NCI-H2107 treated with DMSO at 0.1 percent for 48 hours (cell line): Measurements from ENCODE around the gene CCNB1.
"Not testable (repeated sequence)": the region's sequence is repeated elsewhere in the genome, so short reads cannot be mapped to it uniquely, and the experiment has no call there.

Experiments used
- DNase-seq: peaks from one replicate; lab custom pipeline; 2025; ENCODE audit not compliant: unreplicated experiment; lab: John Stamatoyannopoulos, UW

Gene CCNB1

DNA sequence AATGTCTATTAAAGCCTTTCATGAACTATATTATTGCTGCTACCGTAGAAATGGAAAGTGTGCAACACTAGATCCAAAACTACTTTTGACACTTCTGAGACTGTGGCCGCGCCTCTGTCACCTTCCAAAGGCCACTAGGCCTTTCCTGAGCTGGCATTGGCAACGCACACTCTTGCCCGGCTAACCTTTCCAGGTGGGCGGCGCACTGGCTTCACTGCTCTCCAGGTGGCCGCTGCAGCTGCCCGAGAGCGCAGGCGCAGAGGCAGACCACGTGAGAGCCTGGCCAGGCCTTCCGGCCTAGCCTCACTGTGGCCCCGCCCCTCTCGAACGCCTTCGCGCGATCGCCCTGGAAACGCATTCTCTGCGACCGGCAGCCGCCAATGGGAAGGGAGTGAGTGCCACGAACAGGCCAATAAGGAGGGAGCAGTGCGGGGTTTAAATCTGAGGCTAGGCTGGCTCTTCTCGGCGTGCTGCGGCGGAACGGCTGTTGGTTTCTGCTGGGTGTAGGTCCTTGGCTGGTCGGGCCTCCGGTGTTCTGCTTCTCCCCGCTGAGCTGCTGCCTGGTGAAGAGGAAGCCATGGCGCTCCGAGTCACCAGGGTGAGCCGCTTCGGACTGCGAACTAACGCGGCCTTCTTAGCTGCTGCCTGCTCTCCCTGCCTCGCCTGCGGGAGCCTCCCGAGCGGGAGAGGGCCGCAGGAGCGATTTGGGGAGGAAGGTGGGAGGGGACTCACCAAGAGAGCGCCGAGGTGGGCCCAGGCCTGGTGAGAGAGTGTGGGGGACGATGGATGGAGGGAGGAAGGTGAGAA is at the start of gene CCNB1:
TSS of gene CCNB1 (plus strand) at position 465 of the 807 bp plus-strand sequence. CDS start at position 578, 113 bp downstream.
- peak; percentile 90 for DNase-seq

DNA sequence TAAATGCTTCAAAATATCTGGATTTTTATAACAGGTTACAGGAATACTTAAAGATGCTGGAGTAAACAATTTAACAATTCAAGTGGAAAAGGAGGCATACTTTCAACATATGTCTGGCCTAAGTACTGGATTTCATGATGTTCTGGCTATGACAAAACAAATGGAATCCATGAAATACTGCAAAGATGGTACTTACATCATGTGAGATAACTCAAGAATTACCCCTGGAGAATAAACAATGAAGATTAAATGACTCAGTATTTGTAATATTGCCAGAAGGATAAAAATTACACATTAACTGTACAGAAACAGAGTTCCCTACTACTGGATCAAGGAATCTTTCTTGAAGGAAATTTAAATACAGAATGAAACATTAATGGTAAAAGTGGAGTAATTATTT is 37.5 kb upstream of the CCNB1 start:
- no peak for DNase-seq

- DNase-seq: no peak
Measured at GRCh38 chr5:69130241-69130640, 36.7 kb upstream of the CCNB1 start.

DNA sequence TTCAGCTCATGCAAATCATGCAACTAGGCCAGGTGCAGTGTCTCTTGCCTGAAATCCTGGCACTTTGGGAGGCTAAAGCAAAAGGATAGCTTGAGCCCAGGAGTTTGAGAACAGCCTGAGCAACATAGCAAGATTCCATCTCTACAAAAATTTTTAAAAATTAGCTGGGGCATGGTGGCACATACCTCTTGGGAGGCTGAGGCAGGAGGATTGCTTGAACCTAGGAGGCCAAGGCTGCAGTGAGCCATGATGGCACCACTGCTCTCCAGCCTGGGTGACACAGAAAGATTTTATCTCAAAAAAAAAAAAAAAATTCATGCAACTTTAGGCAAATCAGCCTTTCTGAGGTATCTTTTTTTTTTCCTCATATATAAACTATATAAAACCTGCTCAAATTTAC is 35.6 kb upstream of the CCNB1 start:
- no peak for DNase-seq

DNA sequence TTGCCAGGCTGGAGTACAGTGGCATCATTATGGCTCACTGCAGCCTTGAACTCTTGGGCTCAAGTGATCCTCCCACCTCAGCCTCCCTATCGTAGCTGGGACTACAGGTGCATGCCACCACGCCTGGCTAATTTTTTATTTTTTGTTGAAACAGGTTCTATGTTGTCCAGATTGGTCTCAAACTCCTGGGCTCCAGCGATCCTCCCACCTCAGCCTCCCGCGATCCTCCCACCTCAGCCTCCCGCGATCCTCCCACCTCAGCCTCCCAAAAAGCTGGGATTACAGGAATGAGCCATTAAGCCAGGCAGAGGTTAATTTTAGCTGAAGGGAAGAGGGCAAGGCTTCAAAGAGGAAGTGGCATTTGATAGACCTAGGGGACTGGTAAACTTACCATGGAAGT is 32.8 kb upstream of the CCNB1 start:
- no peak for DNase-seq

DNA sequence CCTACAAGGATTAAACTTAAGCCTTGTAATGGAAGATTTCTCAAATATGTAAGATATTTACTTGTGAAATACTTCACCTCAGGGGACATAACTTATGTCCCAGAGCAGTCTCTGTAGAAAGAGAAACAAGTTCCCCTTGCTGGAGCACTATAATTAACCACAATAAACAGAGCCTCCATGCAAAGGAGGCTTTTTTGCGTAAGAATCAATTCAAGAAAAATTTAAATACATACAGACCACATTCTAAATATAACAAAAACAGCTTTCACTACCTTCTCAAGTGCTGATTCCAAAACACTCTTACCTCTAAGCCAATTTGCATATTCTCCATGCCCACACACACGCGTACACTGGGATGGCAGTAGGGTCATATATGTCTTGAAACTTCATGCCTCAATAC is 30.7 kb upstream of the CCNB1 start:
- no peak for DNase-seq

DNA sequence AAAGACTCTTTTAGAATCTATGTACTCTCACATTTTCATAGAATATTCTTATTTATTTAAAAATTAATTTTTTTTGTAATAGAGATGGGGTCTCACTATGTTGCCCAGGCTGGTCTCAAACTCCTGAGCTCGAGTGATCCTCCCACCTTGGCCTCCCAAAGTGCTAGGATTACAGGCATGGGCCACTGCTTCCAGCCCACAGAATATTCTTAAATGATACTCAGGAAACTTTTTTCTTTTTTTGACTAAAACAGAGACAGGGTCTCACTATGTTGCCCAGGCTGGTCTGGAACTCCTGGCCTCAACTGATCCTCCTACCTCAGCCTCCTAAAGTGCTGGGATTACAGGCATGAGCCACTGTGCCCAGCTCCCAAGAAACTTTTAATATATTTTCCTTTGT is 29.7 kb upstream of the CCNB1 start:
- DNase-seq: not testable (repeated sequence)

- DNase-seq: no peak
Measured at GRCh38 chr5:69137807-69138206, 29.1 kb upstream of the CCNB1 start.

DNA sequence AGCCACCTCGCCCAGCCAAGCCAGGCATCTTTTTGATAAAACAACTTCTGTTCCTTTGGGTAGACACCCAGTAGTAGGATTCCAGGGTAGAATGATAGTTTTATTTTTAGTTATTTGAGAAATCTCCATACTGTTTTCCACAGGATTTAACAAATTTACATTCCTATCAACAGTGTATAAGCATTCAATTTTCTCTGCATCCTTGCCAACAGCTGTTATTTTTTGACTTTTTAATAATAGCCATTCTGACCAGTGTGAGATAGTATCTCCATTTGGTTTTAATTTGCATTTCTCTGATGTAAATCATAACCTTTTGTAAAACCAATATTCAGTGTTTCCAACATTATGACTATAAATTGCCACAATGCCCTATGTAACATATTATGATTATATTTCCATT is 28.2 kb upstream of the CCNB1 start:
- DNase-seq: no peak

DNA sequence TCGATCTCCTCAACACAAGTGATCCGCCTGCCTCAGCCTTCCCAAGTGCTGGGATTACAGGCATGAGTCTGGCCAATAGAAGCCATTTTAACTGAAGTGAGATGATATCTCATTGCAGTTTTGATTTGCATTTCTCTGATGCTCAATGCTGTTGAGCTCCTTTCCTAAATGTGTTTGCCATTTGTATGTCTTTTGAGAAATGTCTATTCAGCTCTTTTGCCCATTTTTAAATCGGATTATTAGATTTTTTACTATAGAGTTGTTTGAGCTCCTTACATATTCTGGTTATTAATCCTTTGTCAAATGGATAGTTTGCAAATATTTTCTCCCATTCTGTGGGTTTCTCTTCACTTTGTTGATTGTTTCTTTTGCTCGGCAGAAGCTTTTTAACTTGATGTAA is 26.7 kb upstream of the CCNB1 start:
- DNase-seq: not testable (repeated sequence)

DNA sequence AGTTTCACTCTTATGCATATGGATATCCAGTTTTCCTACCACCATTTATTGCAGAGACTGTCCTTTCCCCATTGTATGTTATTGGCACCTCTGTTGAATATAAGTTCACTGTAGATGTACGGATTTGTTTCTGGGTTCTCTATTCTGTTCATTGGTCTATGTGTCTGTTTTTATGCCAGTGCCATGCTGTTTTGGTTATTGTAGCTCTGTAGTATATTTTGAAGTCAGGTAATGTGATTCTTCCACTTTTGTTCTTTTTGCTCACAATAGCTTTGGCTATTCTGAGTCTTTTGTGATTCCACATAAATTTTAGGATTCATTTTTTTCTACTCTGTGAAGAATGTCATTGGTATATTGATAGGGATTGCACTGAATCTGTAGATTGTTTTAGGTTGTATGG is 26.1 kb upstream of the CCNB1 start:
- no peak for DNase-seq

DNA sequence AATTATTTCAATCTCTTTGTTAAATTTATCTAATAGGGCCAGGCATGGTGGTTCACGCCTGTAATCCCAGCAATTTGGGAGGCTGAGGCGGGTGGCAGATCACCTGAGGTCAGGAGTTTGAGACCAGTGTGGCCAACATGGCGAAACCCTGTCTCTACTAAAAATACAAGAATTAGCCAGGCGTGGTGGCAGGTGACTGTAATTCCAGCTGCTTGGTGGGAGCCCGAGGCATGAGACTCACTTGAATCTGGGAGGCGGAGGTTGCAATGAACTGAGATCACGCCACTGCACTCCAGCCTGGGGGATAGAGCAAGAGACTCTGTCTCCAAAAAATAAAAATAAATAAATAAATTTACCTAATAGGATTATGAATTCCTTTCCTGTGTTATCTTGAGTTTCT is 18.4 kb upstream of the CCNB1 start:
- not testable (repeated sequence) for DNase-seq

DNA sequence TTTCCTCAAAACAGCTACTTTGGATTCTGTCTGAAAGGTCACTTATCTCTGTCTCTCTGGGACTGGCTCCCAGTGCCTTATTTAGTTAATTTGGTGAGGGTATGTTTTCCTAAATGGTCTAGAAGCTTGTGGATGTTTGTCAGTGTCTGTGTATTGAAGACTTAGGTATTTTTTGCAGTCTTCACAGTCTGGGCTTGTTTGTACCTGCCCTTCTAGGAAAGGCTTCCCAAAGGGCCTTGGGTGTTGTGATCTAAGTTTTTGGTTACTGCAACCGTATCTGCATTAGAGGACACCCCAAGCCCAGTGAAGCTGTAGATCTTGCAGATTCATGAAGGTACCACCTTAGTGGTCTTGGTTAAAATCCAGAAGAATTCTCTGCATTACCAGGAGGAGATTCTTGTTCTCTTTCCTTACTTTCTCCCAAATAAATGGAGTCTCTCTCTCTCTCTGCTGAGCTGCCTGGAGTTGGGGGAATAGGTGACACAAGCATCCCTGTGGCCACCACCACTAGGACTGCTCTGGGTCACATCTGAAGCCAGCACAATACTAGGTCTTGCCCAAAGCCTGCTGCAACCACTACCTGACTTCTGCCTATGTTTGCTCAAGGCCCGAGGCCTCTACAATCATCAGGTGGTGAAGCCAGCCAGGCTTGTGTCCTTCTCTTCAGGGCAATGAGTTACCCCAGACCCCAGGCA is 17.8 kb upstream of the CCNB1 start:
- DNase-seq: no peak

- no peak for DNase-seq
Measured at GRCh38 chr5:69149676-69150010, 17.3 kb upstream of the CCNB1 start.

- no peak for DNase-seq
Measured at GRCh38 chr5:69152731-69153130, 14.2 kb upstream of the CCNB1 start.

DNA sequence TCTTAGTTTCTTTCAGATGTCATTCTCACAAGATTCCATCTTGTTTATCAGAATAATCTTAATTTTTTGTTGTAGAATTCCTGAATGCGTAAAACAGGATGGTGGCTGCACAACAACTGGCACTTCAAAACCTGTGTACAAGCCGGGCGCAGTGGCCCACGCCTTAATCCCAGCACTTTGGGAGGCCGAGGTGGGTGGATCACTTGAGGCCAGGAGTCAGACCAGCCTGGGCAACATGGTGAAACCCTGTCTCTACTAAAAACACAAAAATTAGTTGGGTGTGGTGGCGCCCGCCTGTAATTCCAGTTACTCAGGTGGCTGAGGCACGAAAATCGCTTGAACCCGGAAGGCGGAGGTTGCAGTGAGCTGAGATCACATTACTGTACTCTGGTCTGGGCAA is 10.5 kb upstream of the CCNB1 start:
- DNase-seq: no peak

GRCh38 chr5:69158039-69158438 is 8.9 kb upstream of the CCNB1 start:
- DNase-seq: no peak

DNA sequence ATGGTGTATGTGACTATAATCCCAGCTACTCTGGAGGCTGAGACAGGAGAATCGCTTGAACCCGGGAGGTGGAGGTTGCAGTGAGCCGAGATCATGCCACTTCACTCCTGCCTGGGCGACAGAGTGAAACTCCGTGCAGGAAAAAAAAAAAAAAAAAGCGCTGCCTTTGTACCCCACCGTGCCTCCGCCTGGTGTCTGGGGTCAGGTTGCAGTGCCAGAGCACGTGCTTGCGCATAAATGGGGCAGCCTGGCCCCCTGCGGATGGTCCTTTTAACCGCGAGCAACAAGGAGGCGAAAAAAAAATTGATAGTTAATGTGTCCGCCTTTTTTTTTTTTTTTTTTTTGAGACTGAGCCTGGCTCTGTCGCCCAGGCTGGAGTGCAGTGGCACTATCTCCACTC is 6.3 kb upstream of the CCNB1 start:
- no peak for DNase-seq

GRCh38 chr5:69167493-69167855 is 524 bp downstream of the CCNB1 start:
- DNase-seq: no peak

- DNase-seq: no peak
Measured at GRCh38 chr5:69167929-69168328, 979 bp downstream of the CCNB1 start.

DNA sequence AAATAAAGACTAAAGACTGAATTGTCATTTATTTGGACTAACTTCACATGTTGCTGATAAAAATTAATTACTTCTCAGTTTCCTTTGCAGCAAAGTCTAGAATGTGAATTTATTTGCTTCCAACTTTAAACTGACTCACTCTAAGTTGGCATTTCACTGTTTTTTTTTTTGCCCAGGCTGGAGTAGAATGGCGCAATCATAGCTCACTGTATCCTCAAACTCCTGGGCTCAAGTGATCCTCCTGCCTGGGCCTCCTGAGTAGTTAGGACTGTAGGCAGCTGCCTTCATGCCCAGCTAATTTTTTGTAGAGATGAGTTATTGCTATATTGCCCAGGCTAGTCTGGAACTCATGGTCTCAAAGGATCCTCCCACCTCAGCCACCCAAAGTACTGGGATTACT is 3.5 kb downstream of the CCNB1 start:
- DNase-seq: no peak

DNA sequence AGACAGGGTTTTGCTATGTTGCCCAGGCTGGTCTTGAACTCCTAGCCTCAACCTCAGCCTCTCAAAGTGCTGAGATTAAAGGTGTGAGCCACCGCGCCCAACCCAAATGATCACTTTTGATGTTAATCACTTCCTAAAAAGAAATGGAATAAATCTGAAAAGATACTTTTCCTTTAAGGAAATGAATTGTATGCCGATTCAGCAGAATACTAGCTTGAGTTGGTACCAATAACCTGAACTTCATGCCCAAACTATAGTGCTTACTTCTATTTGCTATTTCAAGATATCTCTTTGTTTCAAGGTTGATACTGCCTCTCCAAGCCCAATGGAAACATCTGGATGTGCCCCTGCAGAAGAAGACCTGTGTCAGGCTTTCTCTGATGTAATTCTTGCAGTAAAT is 4.0 kb downstream of the CCNB1 start:
- no peak for DNase-seq
